ENCODE measurements around the gene C9orf85. TPM values are rescaled to one million over a fixed set of nuclear protein-coding genes. Genes with fewer than 3 reads are reported as not detected.

The C9orf85 gene
- total RNA-seq, 2 experiments from 2014 or later = 7.6 to 8.9 TPM

DNA sequence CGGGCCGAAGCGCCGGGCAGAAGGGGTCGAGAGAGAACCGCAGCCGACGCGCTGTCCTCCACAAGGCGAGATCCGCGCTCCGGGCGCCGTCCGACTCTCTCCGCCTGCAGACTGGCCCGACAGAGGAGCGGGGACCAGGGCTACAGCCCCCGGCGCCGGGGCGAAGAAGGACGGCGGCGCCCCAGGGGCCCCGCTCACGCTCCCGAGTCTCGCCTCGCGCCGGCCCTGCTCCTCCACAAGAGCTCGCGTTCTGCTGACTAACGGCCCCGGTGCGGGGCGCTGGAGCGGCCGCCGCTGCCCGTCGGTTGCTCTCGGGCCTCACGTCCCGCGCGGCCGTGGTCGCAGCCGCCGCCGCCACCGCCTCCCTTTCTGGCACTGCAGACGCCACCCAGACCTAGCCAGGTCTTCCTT lies 784 bp upstream of the C9orf85 start:
- DNase-seq (no peak), ATAC-seq (peak; percentile 3)
- ChIA-PET POLR2A (interaction anchor here (0.6 to 2.2 kb wide), 9 partner anchors 10 to 144 kb away, joined by 3 to 7 read pairs (median 5); no protein-coding TSS in a partner anchor), CTCF (interaction anchor here (0.9 to 1.9 kb wide), 5 partner anchors 92 to 128 kb away, joined by 3 to 6 read pairs (median 5); no protein-coding TSS in a partner anchor)
- peaks cover 5% of the 10 kb centered on the region for H3K36me3 Mint-ChIP-seq (ENCODE audit: low read depth)
- H3K27ac Mint-ChIP-seq = peak overlapping the region; percentile 97
- H3K9me3 Mint-ChIP-seq = no peaks in the 10 kb centered on the region
- H3K4me1 Mint-ChIP-seq (ENCODE audit: low read depth) = peaks cover 57% of the 10 kb centered on the region
- no peaks in the 10 kb centered on the region for H3K27me3 Mint-ChIP-seq
- H3K4me3 Mint-ChIP-seq = peak overlapping the region; percentile 100
- TF ChIP-seq, protein P1, sequence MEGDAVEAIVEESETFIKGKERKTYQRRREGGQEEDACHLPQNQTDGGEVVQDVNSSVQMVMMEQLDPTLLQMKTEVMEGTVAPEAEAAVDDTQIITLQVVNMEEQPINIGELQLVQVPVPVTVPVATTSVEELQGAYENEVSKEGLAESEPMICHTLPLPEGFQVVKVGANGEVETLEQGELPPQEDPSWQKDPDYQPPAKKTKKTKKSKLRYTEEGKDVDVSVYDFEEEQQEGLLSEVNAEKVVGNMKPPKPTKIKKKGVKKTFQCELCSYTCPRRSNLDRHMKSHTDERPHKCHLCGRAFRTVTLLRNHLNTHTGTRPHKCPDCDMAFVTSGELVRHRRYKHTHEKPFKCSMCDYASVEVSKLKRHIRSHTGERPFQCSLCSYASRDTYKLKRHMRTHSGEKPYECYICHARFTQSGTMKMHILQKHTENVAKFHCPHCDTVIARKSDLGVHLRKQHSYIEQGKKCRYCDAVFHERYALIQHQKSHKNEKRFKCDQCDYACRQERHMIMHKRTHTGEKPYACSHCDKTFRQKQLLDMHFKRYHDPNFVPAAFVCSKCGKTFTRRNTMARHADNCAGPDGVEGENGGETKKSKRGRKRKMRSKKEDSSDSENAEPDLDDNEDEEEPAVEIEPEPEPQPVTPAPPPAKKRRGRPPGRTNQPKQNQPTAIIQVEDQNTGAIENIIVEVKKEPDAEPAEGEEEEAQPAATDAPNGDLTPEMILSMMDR (IDR thresholded peaks at IDR 0.05) = no peak
- intact Hi-C loops (cut with micrococcal nuclease) = loop anchor here (5.0 kb wide), 2 partner anchors 48 to 93 kb away; no protein-coding TSS in a partner anchor

- POLR2A ChIA-PET = interaction anchor here (0.9 to 2.2 kb wide), 8 partner anchors 13 to 454 kb away, joined by 3 to 6 read pairs (median 4); no protein-coding TSS in a partner anchor
- peaks cover 5% of the 10 kb centered on the region for H3K36me3 Mint-ChIP-seq (ENCODE audit: low read depth)
Observed at GRCh38 chr9:71911908-71912335, 483 bp downstream of the C9orf85 start.

DNA sequence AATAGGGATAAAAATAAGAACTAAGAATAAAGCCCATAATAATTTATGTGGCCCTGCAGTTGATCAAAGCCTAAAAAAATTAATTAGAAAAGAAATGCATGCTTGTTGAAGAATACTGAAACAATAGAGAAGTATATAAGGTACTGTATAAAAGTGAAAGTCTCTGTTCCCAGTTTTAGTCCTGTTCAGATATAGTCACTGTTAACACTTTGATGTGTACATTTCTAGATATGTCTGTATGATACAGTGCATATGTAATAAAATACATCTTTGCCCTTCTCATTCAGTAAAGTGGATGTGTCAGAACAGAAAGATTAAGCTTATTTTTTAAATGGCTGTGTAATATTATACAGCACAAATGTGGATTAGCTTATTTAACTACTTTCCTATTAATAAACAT lies 4.1 kb downstream of the C9orf85 start:
- ATAC-seq = no peak
- POLR2A ChIA-PET = interaction anchor here (0.9 to 1.3 kb wide), 2 partner anchors 10 to 39 kb away, joined by 3 read pairs; no protein-coding TSS in a partner anchor

More at GRCh38 chr9:71911908-71912335, 483 bp downstream of the C9orf85 start:
- H3K27me3 Mint-ChIP-seq = no peaks in the 10 kb centered on the region
- TF ChIP-seq, protein P1 (IDR thresholded peaks at IDR 0.05) = no peak
- intact Hi-C loops (cut with micrococcal nuclease) = loop anchor here (5.0 kb wide), 2 partner anchors 50 to 95 kb away; no protein-coding TSS in a partner anchor
- no peaks in the 10 kb centered on the region for H3K9me3 Mint-ChIP-seq
- DNase-seq (no peak), ATAC-seq (no peak)
- CTCF ChIA-PET = interaction anchor here (1.5 to 1.9 kb wide), 2 partner anchors 93 to 105 kb away, joined by 5 to 6 read pairs; no protein-coding TSS in a partner anchor
- peak overlapping the region; percentile 100 for H3K4me3 Mint-ChIP-seq
- H3K4me1 Mint-ChIP-seq (ENCODE audit: low read depth) = peaks cover 61% of the 10 kb centered on the region
- peak overlapping the region; percentile 97 for H3K27ac Mint-ChIP-seq

GRCh38 chr9:71916834-71917534 lies 5.5 kb downstream of the C9orf85 start:
- TF ChIP-seq, protein P1 (IDR thresholded peaks at IDR 0.05) = no peak
- Mint-ChIP-seq H3K27me3 (no peaks in the 10 kb centered on the region), H3K36me3 (ENCODE audit: low read depth) (peaks cover 10% of the 10 kb centered on the region), H3K4me3 (no peak overlapping the region), H3K9me3 (no peaks in the 10 kb centered on the region), H3K4me1 (ENCODE audit: low read depth) (peaks cover 46% of the 10 kb centered on the region), H3K27ac (no peak overlapping the region)
- ATAC-seq (peak; percentile 85), DNase-seq (peak; percentile 37)
- intact Hi-C loops (cut with micrococcal nuclease) = no loop called here
- ChIA-PET POLR2A (interaction anchor here (1.0 to 1.3 kb wide), 2 partner anchors 11 to 18 kb away, joined by 3 read pairs; no protein-coding TSS in a partner anchor), CTCF (interaction anchor here (1.3 to 2.3 kb wide), 2 partner anchors 98 to 108 kb away, joined by 4 to 10 read pairs; no protein-coding TSS in a partner anchor)

More for the DNA sequence above, 4.1 kb downstream of the C9orf85 start:
- Mint-ChIP-seq H3K36me3 (ENCODE audit: low read depth) (peaks cover 9% of the 10 kb centered on the region), H3K27ac (no peak overlapping the region), H3K4me3 (no peak overlapping the region), H3K27me3 (no peaks in the 10 kb centered on the region), H3K9me3 (no peaks in the 10 kb centered on the region), H3K4me1 (ENCODE audit: low read depth) (peaks cover 50% of the 10 kb centered on the region)
- TF ChIP-seq, protein P1 (IDR thresholded peaks at IDR 0.05) = no peak
- no peak for DNase-seq
- intact Hi-C loops (cut with micrococcal nuclease) = no loop called here
- CTCF ChIA-PET = interaction anchor here (1.1 to 2.3 kb wide), 2 partner anchors 9 to 96 kb away, joined by 3 to 10 read pairs; no protein-coding TSS in a partner anchor

All from activated CD8-positive, alpha-beta T cell treated with anti-CD3 and anti-CD28 coated beads for 36 hours (primary cell).